Neural progenitor cell (in vitro differentiated cells): ENCODE data around the gene PTPRU. TPM values are rescaled to one million over a fixed set of nuclear protein-coding genes. Genes with fewer than 3 reads are reported as not detected.

ENCODE experiments used
- DNase-seq: peaks from one replicate; pipeline ENCODE4 v3.0.0-alpha.2; 2016; ENCODE audit warnings: low spot score
- H2AFZ ChIP-seq: fragments of 200-600 bp; sonication (generic); replicated peaks from 2 replicates; pipeline ENCODE4 v1.6.1; 2016; ENCODE audit warnings: antibody characterized with exemption
- H3F3A ChIP-seq: fragments of 200-600 bp; sonication (generic); 2 replicates; pipeline ENCODE4 v1.6.1; 2016; ENCODE audit warnings: antibody characterized with exemption, low read depth
- H3K27ac ChIP-seq: fragments of 200-600 bp; sonication (generic); 2 replicates; pipeline ENCODE4 v1.5.1; 2016; ENCODE audit warnings: mild to moderate bottlenecking
- H3K27me3 ChIP-seq: fragments of 200-600 bp; sonication (generic); 2 replicates; pipeline ENCODE4 v1.6.1; 2016; ENCODE audit warnings: mild to moderate bottlenecking, moderate library complexity
- H3K36me3 ChIP-seq: fragments of 200-600 bp; sonication (generic); 2 replicates; pipeline ENCODE4 v1.5.1; 2016
- H3K4me1 ChIP-seq: fragments of 200-600 bp; sonication (generic); 2 replicates; pipeline ENCODE4 v1.6.1; 2016; ENCODE audit warnings: mixed run types
- H3K4me2 ChIP-seq: fragments of 200-600 bp; sonication (generic); 2 replicates; pipeline ENCODE4 v1.6.1; 2016
- H3K4me3 ChIP-seq: fragments of 200-600 bp; sonication (generic); 2 replicates; pipeline ENCODE4 v1.5.1; 2016
- H3K79me2 ChIP-seq: fragments of 200-600 bp; sonication (generic); 2 replicates; pipeline ENCODE4 v1.6.1; 2016; ENCODE audit warnings: low read depth
- H3K9ac ChIP-seq: fragments of 200-600 bp; sonication (generic); 2 replicates; pipeline ENCODE4 v1.6.1; 2016
- H3K9me3 ChIP-seq: fragments of 200-600 bp; sonication (generic); 2 replicates; pipeline ENCODE4 v1.5.1; 2016; ENCODE audit warnings: low read depth
- H4K20me1 ChIP-seq: fragments of 200-600 bp; sonication (generic); 2 replicates; pipeline ENCODE4 v1.6.1; 2016; ENCODE audit warnings: low read depth
- H3K27ac Mint-ChIP-seq: 3 replicates; pipeline ENCODE4 v1.8.0; 2021; ENCODE audit warnings: mixed read lengths
- H3K27me3 Mint-ChIP-seq: 2 replicates; pipeline ENCODE4 v1.8.0; 2022; ENCODE audit warnings: low read depth, mild to moderate bottlenecking, inconsistent platforms, moderate library complexity, mixed read lengths; ENCODE audit not compliant: insufficient read depth
- H3K36me3 Mint-ChIP-seq: 3 replicates; pipeline ENCODE4 v1.8.0; 2021; ENCODE audit warnings: mixed read lengths
- H3K4me1 Mint-ChIP-seq: 3 replicates; pipeline ENCODE4 v1.8.0; 2021; ENCODE audit warnings: mixed read lengths
- H3K4me3 Mint-ChIP-seq: 3 replicates; pipeline ENCODE4 v1.8.0; 2021; ENCODE audit warnings: mild to moderate bottlenecking, moderate library complexity, mixed read lengths
- H3K9me3 Mint-ChIP-seq: 3 replicates; pipeline ENCODE4 v1.8.0; 2020; ENCODE audit warnings: mixed read lengths
- CTCF ChIP-seq: fragments of 200-600 bp; sonication (generic); IDR thresholded peaks from 2 replicates; pipeline ENCODE4 v1.5.1; 2017; ENCODE audit warnings: antibody characterized with exemption, mild to moderate bottlenecking
- EZH2 ChIP-seq: fragments of 200-600 bp; sonication (generic); IDR thresholded peaks from 2 replicates; pipeline ENCODE4 v1.6.1; 2017; ENCODE audit warnings: antibody characterized with exemption, mild to moderate bottlenecking, moderate library complexity
- EZH2phosphoT487 ChIP-seq: fragments of 200-600 bp; sonication (generic); IDR thresholded peaks from 2 replicates; pipeline ENCODE4 v1.6.1; 2017; ENCODE audit warnings: antibody characterized with exemption
- total RNA-seq: library from RNA; depleted of rRNA; stranded (reverse); fragments of >200 nt; gene quantifications from 2 replicates; pipeline ENCODE4 v1.2.3, GENCODE V29; 2015; ENCODE audit warnings: low replicate concordance

The PTPRU gene
- total RNA-seq, 1 donor from 2014 or later: 29.5 TPM

GRCh38 chr1:29267321-29268070 is 31.2 kb downstream of the PTPRU start:
- Histone ChIP-seq H3K9ac (no peak overlapping the region), H3K27ac (no peak overlapping the region), H3K4me3 (no peak overlapping the region), H3F3A (peaks cover 7% of the 10 kb centered on the region), H4K20me1 (no peaks in the 10 kb centered on the region), H3K36me3 (peaks cover 3% of the 10 kb centered on the region), H3K27me3 (no peaks in the 10 kb centered on the region), H2AFZ (no peak overlapping the region), H3K4me2 (no peak overlapping the region), H3K4me1 (peaks cover 18% of the 10 kb centered on the region), H3K9me3 (no peaks in the 10 kb centered on the region), H3K79me2 (no peaks in the 10 kb centered on the region)
- peaks cover 18% of the 10 kb centered on the region for H3K4me1 Mint-ChIP-seq
- no peak overlapping the region for H3K4me3 Mint-ChIP-seq
- no peaks in the 10 kb centered on the region for H3K9me3 Mint-ChIP-seq
- TF ChIP-seq CTCF: no peak
- peaks cover 3% of the 10 kb centered on the region for H3K36me3 Mint-ChIP-seq
- H3K27ac Mint-ChIP-seq: peak overlapping the region; percentile 31
- DNase-seq: no peak
- H3K27me3 Mint-ChIP-seq: no peaks in the 10 kb centered on the region

GRCh38 chr1:29269382-29269781 is 33.1 kb downstream of the PTPRU start:
- Histone ChIP-seq H2AFZ (no peak overlapping the region), H4K20me1 (no peaks in the 10 kb centered on the region), H3K36me3 (no peaks in the 10 kb centered on the region), H3F3A (peaks cover 13% of the 10 kb centered on the region), H3K9me3 (no peaks in the 10 kb centered on the region), H3K27me3 (no peaks in the 10 kb centered on the region), H3K4me1 (peaks cover 22% of the 10 kb centered on the region), H3K4me2 (no peak overlapping the region), H3K27ac (no peak overlapping the region), H3K4me3 (no peak overlapping the region), H3K79me2 (no peaks in the 10 kb centered on the region), H3K9ac (no peak overlapping the region)
- H3K36me3 Mint-ChIP-seq: no peaks in the 10 kb centered on the region
- no peaks in the 10 kb centered on the region for H3K27me3 Mint-ChIP-seq
- H3K4me3 Mint-ChIP-seq: no peak overlapping the region
- peaks cover 21% of the 10 kb centered on the region for H3K4me1 Mint-ChIP-seq
- H3K9me3 Mint-ChIP-seq: no peaks in the 10 kb centered on the region
- TF ChIP-seq CTCF: no peak
- no peak for TF ChIP-seq EZH2
- TF ChIP-seq EZH2phosphoT487: no peak
- DNase-seq: no peak
- H3K27ac Mint-ChIP-seq: no peak overlapping the region

- Histone ChIP-seq H3K27me3 (no peaks in the 10 kb centered on the region), H3K9me3 (no peaks in the 10 kb centered on the region), H3K79me2 (no peaks in the 10 kb centered on the region), H3K36me3 (no peaks in the 10 kb centered on the region), H4K20me1 (no peaks in the 10 kb centered on the region), H2AFZ (no peak overlapping the region), H3K4me1 (peaks cover 22% of the 10 kb centered on the region), H3K4me3 (no peak overlapping the region), H3K27ac (no peak overlapping the region), H3K4me2 (peak overlapping the region; percentile 64), H3K9ac (no peak overlapping the region), H3F3A (peaks cover 13% of the 10 kb centered on the region)
- H3K27ac Mint-ChIP-seq: peak overlapping the region; percentile 15
- no peak overlapping the region for H3K4me3 Mint-ChIP-seq
- H3K36me3 Mint-ChIP-seq: no peaks in the 10 kb centered on the region
- DNase-seq: no peak
- no peak for TF ChIP-seq EZH2
- no peak for TF ChIP-seq EZH2phosphoT487
- no peak for TF ChIP-seq CTCF
- H3K9me3 Mint-ChIP-seq: no peaks in the 10 kb centered on the region
- H3K4me1 Mint-ChIP-seq: peaks cover 21% of the 10 kb centered on the region
- no peaks in the 10 kb centered on the region for H3K27me3 Mint-ChIP-seq
Measured at GRCh38 chr1:29270929-29271521, 34.7 kb downstream of the PTPRU start.
